Skeletal muscle cell (primary cell): Measurements from ENCODE around the gene KCNK16.

Source experiments
- DNase-seq: peaks from one replicate; pipeline ENCODE4 v3.0.0-alpha.2; 2010; ENCODE audit warnings: low read depth
- H3K4me3 ChIP-seq: 2 replicates; pipeline ENCODE4 v1.5.1; 2011; ENCODE audit warnings: low read depth, mild to moderate bottlenecking, control low read depth, low read length, moderate library complexity

Gene KCNK16

DNA sequence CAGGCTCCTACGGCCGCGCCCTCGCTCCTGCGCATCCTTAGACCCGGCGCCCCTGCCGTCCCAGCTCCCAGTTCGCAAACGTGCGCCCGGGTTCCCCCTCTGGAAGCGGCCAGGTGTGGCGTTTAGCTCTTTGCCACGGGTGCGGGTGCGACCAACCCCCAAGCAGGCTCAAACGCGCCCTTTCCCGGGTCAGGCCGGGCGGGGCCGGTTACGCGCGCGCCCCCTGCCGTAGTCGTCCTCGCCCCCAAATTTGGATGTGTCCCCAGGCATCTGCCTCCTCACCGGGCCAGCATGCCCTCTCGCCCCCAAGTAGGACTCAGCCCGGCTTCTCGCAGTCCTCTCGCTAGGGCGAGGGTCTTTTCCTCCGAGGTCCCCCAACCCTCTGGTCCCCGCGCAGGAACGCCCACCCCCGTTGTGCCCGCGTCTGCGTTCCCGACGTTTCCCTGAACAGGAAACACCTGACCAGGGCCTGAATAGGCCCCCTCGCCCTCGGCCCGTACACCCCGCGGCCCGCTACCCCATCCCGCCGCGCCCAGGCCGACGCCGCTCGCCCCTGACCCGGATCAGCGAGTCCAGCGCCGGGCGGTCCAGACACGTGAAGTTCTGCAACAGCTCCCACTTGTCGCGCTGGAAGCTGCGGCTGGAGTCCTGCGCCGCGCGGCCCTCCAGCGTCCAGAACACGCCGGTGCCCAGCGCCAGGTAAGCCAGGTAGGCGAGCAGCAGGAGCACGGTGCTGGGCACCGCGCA lies 8.8 kb downstream of the KCNK16 start:
- no peak for DNase-seq
- no peak overlapping the region for H3K4me3 ChIP-seq

- no peak for DNase-seq
- H3K4me3 ChIP-seq: no peak overlapping the region
Measured at GRCh38 chr6:39312912-39313525, 9.5 kb downstream of the KCNK16 start.

DNA sequence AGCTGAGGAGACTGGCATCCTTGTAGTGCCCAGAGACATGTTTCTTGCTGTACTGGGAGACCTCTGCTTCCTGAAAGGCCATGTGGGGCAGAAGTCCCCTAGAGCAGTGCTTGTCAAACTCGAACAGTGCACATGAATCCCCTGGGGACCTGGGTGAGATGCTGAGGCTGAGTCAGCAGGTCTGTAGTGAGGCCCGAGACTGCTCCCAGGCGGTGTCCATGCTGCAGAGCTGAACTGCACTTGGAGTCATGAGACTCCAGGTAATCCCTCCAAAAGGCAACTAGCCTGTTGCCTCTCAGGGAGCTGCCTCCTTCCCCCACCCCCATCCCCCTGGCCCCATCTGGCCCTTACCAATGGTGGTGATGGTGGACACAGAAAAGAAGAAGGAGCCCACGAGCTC lies 12.0 kb downstream of the KCNK16 start:
- DNase-seq: no peak
- H3K4me3 ChIP-seq: no peak overlapping the region

- peak; percentile 15 for DNase-seq
- no peak overlapping the region for H3K4me3 ChIP-seq
Measured at GRCh38 chr6:39309942-39310531, 12.5 kb downstream of the KCNK16 start.

DNA sequence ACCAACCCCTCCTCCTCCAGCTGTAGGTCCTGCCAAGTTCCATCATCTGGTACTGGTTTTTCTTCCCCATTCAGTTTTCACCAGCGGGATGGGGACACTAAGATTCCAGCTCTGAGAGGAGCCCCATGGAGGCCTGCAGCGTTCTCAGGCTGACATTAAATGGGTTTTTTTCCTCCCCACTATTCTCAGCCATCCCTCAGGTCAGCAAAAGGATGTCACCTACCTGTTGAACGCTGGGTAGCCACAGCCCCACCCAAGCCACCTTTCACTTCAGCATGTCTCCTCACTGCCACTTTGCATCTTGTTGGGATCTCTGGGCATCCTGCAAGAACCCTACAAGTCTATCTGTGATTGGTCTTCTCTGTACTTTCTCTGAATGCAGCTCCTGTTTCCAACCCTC lies 15.0 kb downstream of the KCNK16 start:
- no peak overlapping the region for H3K4me3 ChIP-seq
- no peak for DNase-seq

DNA sequence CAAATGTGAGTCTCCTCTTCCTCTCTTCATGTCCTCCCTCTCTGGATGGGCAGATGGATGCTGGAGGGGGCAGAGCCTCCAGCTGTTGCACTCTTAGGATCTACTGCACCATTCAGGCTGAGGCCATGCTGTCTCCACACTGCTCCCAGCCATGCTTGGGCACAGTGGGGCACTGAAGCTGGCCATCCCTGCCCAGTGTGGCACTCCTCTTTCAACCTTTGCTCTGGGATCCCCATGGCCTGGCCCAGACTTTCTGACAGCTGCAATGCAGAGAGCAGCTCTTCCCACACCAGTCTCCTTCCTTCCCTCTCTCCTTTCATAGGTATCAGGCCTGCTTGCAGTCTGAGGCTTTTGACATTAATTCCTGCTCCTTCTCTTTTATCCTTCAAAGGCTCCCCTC lies 17.6 kb downstream of the KCNK16 start:
- DNase-seq: no peak
- no peak overlapping the region for H3K4me3 ChIP-seq

DNA sequence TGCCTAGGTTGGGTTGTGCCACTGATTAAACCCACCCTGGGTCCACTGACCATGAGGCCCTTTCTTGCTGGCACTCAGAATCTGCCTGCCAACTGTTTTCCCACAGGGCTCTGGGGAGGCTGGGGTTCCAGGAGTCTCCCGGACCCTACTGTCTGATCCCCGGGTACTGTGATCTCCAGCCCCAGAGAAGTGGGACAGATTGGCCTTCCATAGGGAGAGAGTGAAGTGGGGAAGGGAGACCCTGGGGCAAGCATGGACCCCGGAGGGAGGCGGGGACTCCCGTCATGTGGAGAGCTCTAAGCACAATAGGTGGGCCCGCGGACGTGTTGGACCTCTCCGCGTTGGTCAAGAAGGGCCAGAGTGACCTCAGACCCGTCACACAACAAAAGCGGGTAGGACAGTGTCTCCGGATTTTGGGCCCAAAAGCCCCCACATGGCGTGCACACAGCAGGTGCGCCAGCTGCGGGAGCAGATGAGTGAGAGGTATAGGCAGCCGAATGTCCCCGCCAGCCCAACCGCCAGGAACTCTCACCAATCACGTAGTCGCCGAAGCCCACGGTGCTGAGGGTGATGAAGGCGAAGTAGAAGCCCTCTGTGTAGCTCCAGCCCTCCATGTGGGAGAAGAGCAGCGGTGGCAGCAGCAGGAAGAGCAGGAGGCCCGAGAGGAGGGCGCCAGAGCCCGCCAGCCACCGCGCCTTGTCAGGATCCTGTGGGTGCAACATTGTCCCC lies 18.9 kb downstream of the KCNK16 start:
- DNase-seq: no peak
- H3K4me3 ChIP-seq: no peak overlapping the region

DNA sequence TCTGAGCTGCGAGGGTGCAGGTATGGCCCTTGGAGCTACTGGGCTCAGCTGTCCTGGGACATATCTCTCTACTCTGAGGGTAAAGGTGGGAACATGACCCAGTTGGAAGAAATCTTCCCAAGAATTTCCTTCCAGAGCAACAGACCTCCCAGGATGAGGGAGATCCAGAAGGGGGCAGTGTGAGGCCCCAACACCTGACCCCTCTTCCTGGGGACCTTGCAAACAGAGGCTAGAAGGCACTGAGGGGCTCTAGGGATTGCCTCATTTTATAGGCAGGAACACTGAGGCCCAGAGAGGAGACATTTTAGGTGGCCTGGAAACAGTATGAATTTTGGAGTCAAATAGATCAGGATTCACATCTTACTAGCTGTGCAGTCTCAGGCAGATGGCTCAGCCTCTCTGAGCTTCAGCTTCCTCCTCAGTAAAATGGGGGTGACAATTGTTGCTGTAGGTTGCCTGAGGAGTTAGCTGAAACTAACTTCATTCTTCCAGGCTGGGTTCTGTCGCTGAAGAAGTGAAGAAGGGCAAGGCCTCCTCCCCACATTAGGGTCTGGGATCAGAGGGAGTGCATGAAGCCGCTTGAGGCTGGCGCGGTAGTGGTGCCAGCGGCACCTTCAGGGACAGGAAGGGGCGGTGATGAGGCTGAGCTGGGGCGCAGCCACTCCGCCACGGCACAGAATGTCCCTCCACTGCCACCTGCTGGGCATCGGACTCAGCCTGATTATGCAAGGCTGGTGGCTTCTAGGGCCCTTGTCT lies 19.7 kb downstream of the KCNK16 start:
- no peak overlapping the region for H3K4me3 ChIP-seq

GRCh38 chr6:39302011-39302410 lies 20.5 kb downstream of the KCNK16 start:
- H3K4me3 ChIP-seq: no peak overlapping the region
- DNase-seq: no peak

More for the DNA sequence above, 19.7 kb downstream of the KCNK16 start:
- no peak for DNase-seq

DNA sequence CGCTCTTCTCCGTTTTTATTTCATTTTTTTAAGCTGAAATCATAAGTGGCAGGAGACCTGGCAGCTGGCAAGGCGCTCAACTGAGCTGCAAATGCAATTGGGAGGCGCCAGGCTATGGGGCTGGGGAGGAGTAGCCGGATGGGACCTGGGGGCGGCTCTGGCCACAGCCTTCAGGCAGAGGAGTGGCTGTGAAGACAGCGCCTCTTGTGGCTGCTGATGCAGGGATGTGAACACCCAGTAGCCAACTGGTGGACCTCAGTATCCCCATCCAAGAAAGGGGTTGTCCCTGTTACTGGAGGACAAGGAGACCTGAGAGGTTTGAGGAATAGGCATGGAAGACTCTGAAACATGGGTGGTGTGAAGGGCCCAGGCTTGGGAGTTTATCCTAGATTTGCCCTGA lies 20.9 kb downstream of the KCNK16 start:
- no peak overlapping the region for H3K4me3 ChIP-seq
- DNase-seq: no peak

DNA sequence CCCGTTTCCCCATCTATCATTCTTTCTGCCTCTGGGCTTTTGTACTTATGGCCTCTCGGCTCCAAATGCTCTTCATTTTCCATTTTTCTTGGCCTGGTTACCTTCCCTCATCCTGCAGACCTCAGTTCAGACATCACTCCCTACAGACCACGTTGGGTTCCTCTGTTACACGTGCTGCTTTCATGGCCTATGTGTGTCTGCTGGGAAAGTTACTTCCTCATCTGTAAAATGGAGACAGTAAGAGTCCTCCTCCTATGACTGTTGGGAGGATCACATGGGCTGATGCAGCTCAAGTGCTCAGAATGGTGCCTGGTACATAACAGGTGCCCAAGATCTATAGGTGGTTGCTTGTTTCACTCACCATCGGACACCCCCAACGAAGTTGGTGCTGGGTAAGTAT lies 21.8 kb downstream of the KCNK16 start:
- H3K4me3 ChIP-seq: no peak overlapping the region
- no peak for DNase-seq

- H3K4me3 ChIP-seq: no peak overlapping the region
- DNase-seq: no peak
Measured at GRCh38 chr6:39298061-39298460, 24.4 kb downstream of the KCNK16 start.

DNA sequence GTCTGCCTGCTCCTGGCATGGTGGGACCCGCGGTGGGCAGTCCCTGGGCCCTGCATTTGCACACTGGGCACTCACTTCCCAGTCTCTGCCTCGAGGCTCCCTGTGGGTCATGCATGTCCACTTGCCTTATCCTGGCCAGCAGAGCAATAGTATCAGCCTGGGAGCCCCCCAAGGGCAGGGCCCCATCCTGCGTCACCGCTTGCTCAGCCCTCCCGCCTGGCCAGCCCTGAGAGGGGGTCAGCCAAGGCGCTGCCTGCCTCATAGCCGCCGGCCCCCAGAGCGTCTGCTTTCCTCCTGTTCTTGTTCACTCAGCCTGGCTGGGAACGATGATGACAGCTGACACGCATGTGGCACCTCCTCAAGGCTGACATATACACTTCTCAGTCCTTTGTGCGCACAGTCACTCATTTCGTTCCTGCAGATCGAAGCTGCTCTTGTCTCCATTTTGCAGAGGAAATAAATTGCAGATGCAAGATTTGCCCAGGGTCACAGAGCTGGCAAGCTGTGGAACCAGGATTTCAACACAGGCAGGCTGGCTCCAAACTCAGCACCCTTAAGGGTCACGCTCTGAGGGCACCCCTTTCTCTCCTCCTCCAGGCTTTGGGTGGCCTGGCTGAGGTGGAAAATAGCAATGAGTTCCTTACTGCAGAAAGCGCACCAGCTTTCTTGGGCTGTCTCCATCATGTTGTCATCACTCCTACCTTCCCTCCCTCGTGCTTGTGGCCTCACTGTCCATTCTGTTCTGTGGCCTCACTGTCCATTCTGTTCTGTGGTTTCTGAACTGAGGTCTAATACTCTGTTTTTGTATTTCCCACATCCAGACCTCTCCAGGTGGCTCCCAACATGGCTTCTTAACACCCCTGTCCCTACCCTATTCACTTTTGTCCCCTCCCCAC lies 25.5 kb downstream of the KCNK16 start:
- no peak overlapping the region for H3K4me3 ChIP-seq
- DNase-seq: no peak

GRCh38 chr6:39295611-39296011 lies 26.9 kb downstream of the KCNK16 start:
- no peak for DNase-seq

GRCh38 chr6:39294899-39295298 lies 27.6 kb downstream of the KCNK16 start:
- no peak for DNase-seq
- H3K4me3 ChIP-seq: no peak overlapping the region

More at GRCh38 chr6:39295611-39296011, 26.9 kb downstream of the KCNK16 start:
- H3K4me3 ChIP-seq: no peak overlapping the region

- H3K4me3 ChIP-seq: no peak overlapping the region
- no peak for DNase-seq
Measured at GRCh38 chr6:39294133-39294532, 28.4 kb downstream of the KCNK16 start.

GRCh38 chr6:39292637-39293036 lies 29.9 kb downstream of the KCNK16 start:
- no peak for DNase-seq
- no peak overlapping the region for H3K4me3 ChIP-seq

DNA sequence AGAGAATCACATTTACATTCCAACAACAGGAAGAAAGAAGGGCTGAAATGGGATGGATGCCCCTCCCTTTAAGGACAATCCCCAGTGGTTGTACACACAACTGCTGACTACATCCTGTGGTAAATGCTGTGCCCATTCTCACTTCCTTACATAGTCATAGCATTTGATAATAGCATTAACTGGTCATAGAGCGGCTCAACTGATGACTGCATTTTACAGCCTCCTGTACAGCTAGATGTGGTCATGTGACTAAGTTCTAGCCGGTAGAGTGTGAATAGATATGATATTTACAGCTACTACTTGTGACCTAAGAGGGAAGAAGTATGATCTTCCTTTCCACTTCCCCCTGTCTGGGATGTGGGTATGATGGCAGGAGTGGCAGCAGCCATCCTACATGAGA lies 33.0 kb downstream of the KCNK16 start:
- no peak overlapping the region for H3K4me3 ChIP-seq
- DNase-seq: no peak

- H3K4me3 ChIP-seq: no peak overlapping the region
- DNase-seq: no peak
Measured at GRCh38 chr6:39287601-39288000, 34.9 kb downstream of the KCNK16 start.
